Endothelial cell of umbilical vein (primary cell): ENCODE measurements around the gene BRME1.

Experiments
- EZH2 ChIP-seq: IDR thresholded peaks from 2 replicates; pipeline ENCODE4 v1.6.1; 2012; ENCODE audit warnings: borderline replicate concordance, low read depth, mild to moderate bottlenecking, moderate library complexity, low read length, inconsistent platforms; ENCODE audit not compliant: severe bottlenecking
- FOS ChIP-seq: IDR thresholded peaks from 2 replicates; pipeline ENCODE4 v1.6.1; 2011; ENCODE audit warnings: mild to moderate bottlenecking, low read length, moderate library complexity, borderline replicate concordance; ENCODE audit not compliant: insufficient read depth
- JUN ChIP-seq: IDR thresholded peaks from 2 replicates; pipeline ENCODE4 v1.6.1; 2011; ENCODE audit warnings: borderline replicate concordance, low read depth; ENCODE audit not compliant: insufficient read length, insufficient read depth
- MYC ChIP-seq: IDR thresholded peaks from one replicate; pipeline ENCODE4 v1.6.1; 2011; ENCODE audit warnings: mild to moderate bottlenecking, low read depth, low read length
- POLR2A ChIP-seq: IDR thresholded peaks from 2 replicates; pipeline ENCODE4 v1.6.1; 2012; ENCODE audit warnings: low read depth, mild to moderate bottlenecking, control low read depth, low read length
- POLR2AphosphoS5 ChIP-seq: IDR thresholded peaks from 2 replicates; pipeline ENCODE4 v1.6.1; 2012; ENCODE audit warnings: low read depth, mild to moderate bottlenecking, control low read depth, low read length, moderate library complexity; ENCODE audit not compliant: insufficient read depth
- TF ChIP-seq, protein P1 (sequence below), 2 donors: IDR thresholded peaks; 1 replicate in 1 of 2; 2 replicates in 1 of 2; pipeline ENCODE4 v1.5.1; 2011; ENCODE audit warnings: low read length in 2 of 2, mild to moderate bottlenecking in 2 of 2, moderate library complexity in 2 of 2, control low read depth in 1 of 2, inconsistent platforms in 1 of 2, low read depth in 1 of 2; ENCODE audit not compliant: insufficient read depth in 1 of 2; ENCODE audit errors: extremely low read depth in 1 of 2
- TF ChIP-seq, protein P2 (sequence below): IDR thresholded peaks from 2 replicates; pipeline ENCODE4 v1.6.1; 2011; ENCODE audit not compliant: insufficient read depth, insufficient read length

GRCh38 chr19:13841962-13842290 is 64.0 kb downstream of the BRME1 start:
- no peak for TF ChIP-seq EZH2
- TF ChIP-seq POLR2AphosphoS5: no peak
- TF ChIP-seq, protein P1, sequence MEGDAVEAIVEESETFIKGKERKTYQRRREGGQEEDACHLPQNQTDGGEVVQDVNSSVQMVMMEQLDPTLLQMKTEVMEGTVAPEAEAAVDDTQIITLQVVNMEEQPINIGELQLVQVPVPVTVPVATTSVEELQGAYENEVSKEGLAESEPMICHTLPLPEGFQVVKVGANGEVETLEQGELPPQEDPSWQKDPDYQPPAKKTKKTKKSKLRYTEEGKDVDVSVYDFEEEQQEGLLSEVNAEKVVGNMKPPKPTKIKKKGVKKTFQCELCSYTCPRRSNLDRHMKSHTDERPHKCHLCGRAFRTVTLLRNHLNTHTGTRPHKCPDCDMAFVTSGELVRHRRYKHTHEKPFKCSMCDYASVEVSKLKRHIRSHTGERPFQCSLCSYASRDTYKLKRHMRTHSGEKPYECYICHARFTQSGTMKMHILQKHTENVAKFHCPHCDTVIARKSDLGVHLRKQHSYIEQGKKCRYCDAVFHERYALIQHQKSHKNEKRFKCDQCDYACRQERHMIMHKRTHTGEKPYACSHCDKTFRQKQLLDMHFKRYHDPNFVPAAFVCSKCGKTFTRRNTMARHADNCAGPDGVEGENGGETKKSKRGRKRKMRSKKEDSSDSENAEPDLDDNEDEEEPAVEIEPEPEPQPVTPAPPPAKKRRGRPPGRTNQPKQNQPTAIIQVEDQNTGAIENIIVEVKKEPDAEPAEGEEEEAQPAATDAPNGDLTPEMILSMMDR (IDR thresholded peaks at IDR 0.05; ENCODE audit: extremely low read depth in 1 of 2, insufficient read depth in 1 of 2, low read depth in 1 of 2, low read length in 2 of 2): no peak
- no peak for TF ChIP-seq POLR2A
- TF ChIP-seq, protein P2, sequence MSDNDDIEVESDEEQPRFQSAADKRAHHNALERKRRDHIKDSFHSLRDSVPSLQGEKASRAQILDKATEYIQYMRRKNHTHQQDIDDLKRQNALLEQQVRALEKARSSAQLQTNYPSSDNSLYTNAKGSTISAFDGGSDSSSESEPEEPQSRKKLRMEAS: no peak
- TF ChIP-seq FOS: no peak
- TF ChIP-seq JUN: no peak
- no peak for TF ChIP-seq MYC
